ENCODE data around the gene COL27A1.

COL27A1 gene

DNA sequence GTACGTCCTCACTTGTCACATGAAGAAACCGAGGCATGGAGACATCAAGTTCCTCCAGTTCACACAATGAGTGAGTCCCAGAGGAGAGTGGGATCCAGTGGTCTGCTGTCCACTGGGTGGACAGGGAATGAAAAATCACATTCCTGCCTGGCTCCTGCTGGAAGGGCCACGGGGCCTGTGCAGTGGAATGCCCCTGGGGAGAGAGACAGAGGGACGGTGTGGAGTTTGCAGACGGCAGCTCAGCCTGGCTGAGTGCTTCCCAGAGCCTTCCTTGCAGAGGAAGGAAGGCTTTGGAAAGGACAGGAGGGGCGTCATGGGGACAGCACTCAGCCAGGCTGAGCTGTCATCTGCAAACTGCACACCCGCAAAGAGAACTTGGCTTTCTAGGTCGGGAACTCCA lies 74.7 kb downstream of the COL27A1 start:
- no peaks in the 10 kb centered on the region for H3K36me3 ChIP-seq (ENCODE audit: control insufficient read depth in 2 of 2, insufficient read depth in 1 of 2, low read length in 2 of 2)
- H3K9me3 ChIP-seq (ENCODE audit: control insufficient read depth, insufficient read depth, low read depth, low read length): no peaks in the 10 kb centered on the region
- ChIA-PET CTCF (no interaction called here), POLR2A (no interaction called here)
- no peak overlapping the region for H3K27ac ChIP-seq (ENCODE audit: extremely low read depth, low read depth, low read length)
- TF ChIP-seq ZNF121 (tag by site-specific recombination; IDR thresholded peaks at IDR 0.05) (no peak), ZNF221 (tag by site-specific recombination; IDR thresholded peaks at IDR 0.05; ENCODE audit: borderline replicate concordance) (no peak), ZFP37 (tag by site-specific recombination; IDR thresholded peaks at IDR 0.05) (no peak), ZNF571 (tag by site-specific recombination; IDR thresholded peaks at IDR 0.05) (no peak), ZNF555 (tag by site-specific recombination; conservative IDR thresholded peaks at IDR 0.05) (no peak), GLI2 (tag by site-specific recombination; IDR thresholded peaks at IDR 0.05; ENCODE audit: borderline replicate concordance, low read depth) (no peak), KLF17 (tag by site-specific recombination; IDR thresholded peaks at IDR 0.05) (no peak), YY2 (tag by site-specific recombination; IDR thresholded peaks at IDR 0.05) (no peak), ZNF155 (tag by site-specific recombination; IDR thresholded peaks at IDR 0.05) (no peak), ZNF26 (tag by site-specific recombination; IDR thresholded peaks at IDR 0.05) (no peak), ZBTB48 (tag by site-specific recombination; IDR thresholded peaks at IDR 0.05) (no peak), ZNF366 (tag by site-specific recombination; conservative IDR thresholded peaks at IDR 0.05) (no peak), ZNF645 (tag by site-specific recombination; IDR thresholded peaks at IDR 0.05) (no peak), RBAK (tag by site-specific recombination; IDR thresholded peaks at IDR 0.05) (no peak)
- TF ChIP-seq, protein P1, sequence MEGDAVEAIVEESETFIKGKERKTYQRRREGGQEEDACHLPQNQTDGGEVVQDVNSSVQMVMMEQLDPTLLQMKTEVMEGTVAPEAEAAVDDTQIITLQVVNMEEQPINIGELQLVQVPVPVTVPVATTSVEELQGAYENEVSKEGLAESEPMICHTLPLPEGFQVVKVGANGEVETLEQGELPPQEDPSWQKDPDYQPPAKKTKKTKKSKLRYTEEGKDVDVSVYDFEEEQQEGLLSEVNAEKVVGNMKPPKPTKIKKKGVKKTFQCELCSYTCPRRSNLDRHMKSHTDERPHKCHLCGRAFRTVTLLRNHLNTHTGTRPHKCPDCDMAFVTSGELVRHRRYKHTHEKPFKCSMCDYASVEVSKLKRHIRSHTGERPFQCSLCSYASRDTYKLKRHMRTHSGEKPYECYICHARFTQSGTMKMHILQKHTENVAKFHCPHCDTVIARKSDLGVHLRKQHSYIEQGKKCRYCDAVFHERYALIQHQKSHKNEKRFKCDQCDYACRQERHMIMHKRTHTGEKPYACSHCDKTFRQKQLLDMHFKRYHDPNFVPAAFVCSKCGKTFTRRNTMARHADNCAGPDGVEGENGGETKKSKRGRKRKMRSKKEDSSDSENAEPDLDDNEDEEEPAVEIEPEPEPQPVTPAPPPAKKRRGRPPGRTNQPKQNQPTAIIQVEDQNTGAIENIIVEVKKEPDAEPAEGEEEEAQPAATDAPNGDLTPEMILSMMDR (tag by site-specific recombination; IDR thresholded peaks at IDR 0.05): no peak
- TF ChIP-seq, protein P2, sequence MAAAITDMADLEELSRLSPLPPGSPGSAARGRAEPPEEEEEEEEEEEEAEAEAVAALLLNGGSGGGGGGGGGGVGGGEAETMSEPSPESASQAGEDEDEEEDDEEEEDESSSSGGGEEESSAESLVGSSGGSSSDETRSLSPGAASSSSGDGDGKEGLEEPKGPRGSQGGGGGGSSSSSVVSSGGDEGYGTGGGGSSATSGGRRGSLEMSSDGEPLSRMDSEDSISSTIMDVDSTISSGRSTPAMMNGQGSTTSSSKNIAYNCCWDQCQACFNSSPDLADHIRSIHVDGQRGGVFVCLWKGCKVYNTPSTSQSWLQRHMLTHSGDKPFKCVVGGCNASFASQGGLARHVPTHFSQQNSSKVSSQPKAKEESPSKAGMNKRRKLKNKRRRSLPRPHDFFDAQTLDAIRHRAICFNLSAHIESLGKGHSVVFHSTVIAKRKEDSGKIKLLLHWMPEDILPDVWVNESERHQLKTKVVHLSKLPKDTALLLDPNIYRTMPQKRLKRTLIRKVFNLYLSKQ (tag by site-specific recombination; IDR thresholded peaks at IDR 0.05; ENCODE audit: borderline replicate concordance): no peak
- H3K4me3 ChIP-seq (ENCODE audit: low read depth, low read length): no peak overlapping the region
- H3K4me1 ChIP-seq (ENCODE audit: control insufficient read depth, insufficient read depth, low read length): no peaks in the 10 kb centered on the region

DNA sequence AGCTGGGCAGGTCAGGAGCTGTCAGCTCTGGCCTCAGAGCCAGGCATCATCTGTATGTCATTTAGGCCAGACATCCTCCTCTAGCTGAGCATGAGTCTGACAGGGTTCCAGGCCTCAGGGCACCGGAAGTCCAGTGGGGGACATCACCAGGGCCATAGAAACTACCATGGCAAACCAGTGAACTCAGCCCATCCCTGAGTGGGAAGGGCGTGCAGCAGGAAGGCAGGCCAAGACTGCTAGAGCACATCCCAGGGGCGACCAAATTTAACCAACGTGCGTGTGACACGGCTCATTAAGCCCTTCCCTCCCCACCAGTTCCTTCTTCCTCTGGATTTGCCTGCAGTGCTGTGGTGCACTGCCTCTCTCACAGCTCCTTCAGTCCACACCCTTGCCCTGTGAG lies 75.9 kb downstream of the COL27A1 start:
- H3K27ac ChIP-seq (ENCODE audit: extremely low read depth, low read depth, low read length): no peak overlapping the region
- no peaks in the 10 kb centered on the region for H3K36me3 ChIP-seq (ENCODE audit: control insufficient read depth in 2 of 2, insufficient read depth in 1 of 2, low read length in 2 of 2)
- H3K9me3 ChIP-seq (ENCODE audit: control insufficient read depth, insufficient read depth, low read depth, low read length): no peaks in the 10 kb centered on the region
- CTCF ChIA-PET: no interaction called here
- H3K4me3 ChIP-seq (ENCODE audit: low read depth, low read length): no peak overlapping the region
- POLR2A ChIA-PET: no interaction called here
- H3K4me1 ChIP-seq (ENCODE audit: control insufficient read depth, insufficient read depth, low read length): no peaks in the 10 kb centered on the region
- no peak for TF ChIP-seq HOXA7 (CRISPR knock-in tag; IDR thresholded peaks at IDR 0.05; ENCODE audit: borderline replicate concordance)
- no peak for TF ChIP-seq ZNF350 (tag by site-specific recombination; IDR thresholded peaks at IDR 0.05)
- TF ChIP-seq ZNF184 (tag by site-specific recombination; IDR thresholded peaks at IDR 0.05): no peak
- TF ChIP-seq ZNF645 (tag by site-specific recombination; IDR thresholded peaks at IDR 0.05): no peak
- TF ChIP-seq OVOL3 (tag by site-specific recombination; IDR thresholded peaks at IDR 0.05): no peak
- TF ChIP-seq ZNF23 (tag by site-specific recombination; IDR thresholded peaks at IDR 0.05; ENCODE audit: borderline replicate concordance): no peak
- TF ChIP-seq, protein P3, sequence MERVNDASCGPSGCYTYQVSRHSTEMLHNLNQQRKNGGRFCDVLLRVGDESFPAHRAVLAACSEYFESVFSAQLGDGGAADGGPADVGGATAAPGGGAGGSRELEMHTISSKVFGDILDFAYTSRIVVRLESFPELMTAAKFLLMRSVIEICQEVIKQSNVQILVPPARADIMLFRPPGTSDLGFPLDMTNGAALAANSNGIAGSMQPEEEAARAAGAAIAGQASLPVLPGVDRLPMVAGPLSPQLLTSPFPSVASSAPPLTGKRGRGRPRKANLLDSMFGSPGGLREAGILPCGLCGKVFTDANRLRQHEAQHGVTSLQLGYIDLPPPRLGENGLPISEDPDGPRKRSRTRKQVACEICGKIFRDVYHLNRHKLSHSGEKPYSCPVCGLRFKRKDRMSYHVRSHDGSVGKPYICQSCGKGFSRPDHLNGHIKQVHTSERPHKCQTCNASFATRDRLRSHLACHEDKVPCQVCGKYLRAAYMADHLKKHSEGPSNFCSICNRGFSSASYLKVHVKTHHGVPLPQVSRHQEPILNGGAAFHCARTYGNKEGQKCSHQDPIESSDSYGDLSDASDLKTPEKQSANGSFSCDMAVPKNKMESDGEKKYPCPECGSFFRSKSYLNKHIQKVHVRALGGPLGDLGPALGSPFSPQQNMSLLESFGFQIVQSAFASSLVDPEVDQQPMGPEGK (tag by site-specific recombination; IDR thresholded peaks at IDR 0.05): no peak

Measured in HEK293 (cell line).